Activated T-cell treated with anti-CD3 and anti-CD28 coated beads for 48 hours (primary cell): ENCODE data around the gene ARL3.
"Not testable (repeated sequence)": the region's sequence is repeated elsewhere in the genome, so short reads cannot be mapped to it uniquely, and the experiment has no call there.

Experiments used
- DNase-seq: peaks from one replicate; pipeline ENCODE4 v3.0.0-alpha.2; 2020; ENCODE audit warnings: low read depth

Gene ARL3

DNA sequence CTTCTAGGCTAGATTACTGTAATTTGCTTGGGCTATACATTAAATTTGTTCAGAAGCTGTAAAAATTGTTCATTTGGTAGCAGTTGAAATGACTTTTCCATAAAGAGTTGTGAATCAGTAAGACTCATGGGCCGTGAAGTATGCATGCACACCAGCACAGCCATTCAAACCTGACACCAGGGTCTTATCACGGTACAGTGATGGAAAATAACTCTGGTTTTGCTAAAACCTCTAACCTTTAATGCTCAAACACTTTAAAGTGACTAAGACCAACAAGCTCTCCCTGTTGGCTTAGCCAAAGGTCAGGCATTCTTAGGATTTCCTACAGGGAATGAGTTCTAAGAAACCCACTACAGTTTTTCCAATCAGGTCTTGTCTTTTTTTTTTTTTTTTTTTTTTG is 11.5 kb downstream of the ARL3 start:
- no peak for DNase-seq

GRCh38 chr10:102701796-102702195 is 12.4 kb downstream of the ARL3 start:
- DNase-seq, result no peak

DNA sequence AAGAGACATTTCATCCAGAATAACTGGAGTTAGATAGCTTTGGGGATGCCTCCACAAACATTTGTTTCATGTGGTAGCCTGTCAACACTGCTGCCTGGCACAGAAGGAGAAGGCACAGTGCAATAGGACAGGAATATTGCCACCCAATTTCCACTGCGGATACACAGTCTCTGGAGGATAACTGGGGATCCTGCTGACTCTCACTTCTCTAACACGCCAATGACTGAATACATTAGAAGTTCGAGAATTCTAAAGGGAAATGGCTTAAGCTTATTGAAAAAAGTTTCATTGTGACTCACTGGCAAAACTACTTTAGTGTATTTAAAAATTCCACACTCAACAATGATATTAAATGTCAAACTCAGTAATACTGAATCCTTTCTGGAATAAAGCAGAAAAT is 12.9 kb downstream of the ARL3 start:
- DNase-seq, result no peak

DNA sequence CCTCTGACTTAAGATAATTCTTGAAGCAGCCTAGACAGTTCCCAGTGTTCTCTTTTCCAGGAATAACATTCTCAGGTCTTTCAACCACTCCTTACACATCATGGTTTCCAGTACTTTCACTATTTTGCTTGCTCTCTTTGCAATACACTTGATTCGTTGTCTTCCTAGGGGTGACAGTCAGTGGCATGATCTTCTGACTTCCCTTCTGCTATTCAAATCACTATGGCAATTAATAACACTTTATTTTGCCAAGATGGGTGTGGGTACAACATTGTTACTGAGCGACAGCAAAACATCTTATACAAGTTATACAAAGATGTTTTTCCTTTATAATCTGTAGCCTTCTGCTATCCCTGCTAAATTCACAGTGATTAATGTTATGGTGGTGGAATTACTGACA is 15.3 kb downstream of the ARL3 start:
- no peak for DNase-seq

DNA sequence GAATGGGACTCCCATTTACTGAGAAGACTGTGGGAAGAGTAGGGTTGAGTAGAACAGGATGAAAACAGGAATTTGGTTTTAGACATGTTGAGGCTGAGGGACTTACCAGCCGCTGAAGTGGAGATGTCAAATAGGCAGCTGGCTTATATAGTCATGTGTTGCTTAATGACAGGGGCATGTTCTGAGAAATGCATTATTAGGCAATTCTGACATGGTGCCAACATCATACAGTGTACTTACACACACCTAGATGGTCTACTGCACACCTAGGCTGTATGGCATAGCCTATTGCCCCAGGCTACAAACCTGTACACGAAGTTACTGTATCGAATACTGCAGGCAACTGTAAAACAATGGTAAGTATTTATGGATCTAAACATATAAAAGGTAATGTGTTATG is 17.5 kb downstream of the ARL3 start:
- DNase-seq, result no peak

DNA sequence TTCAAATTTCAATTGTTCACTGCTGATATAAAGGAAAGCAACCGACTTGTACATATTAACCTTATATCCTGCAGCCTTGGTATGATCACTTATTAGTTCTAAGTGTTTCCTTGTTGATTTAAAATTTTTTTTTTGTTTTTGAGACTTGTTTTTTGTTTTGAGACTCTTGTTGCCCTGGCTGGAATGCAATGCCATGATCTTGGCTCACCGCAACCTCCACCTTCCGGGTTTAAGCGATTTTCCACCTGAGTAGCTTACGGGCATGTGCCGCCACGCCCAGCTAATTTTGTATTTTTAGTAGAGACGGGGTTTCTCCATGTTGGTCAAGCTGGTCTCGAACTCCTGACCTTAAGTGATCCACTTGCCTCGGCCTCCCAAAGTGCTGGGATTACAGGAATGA is 18.8 kb downstream of the ARL3 start:
- not testable (repeated sequence) for DNase-seq

GRCh38 chr10:102691285-102692066 is 22.7 kb downstream of the ARL3 start:
- DNase-seq, result no peak

DNA sequence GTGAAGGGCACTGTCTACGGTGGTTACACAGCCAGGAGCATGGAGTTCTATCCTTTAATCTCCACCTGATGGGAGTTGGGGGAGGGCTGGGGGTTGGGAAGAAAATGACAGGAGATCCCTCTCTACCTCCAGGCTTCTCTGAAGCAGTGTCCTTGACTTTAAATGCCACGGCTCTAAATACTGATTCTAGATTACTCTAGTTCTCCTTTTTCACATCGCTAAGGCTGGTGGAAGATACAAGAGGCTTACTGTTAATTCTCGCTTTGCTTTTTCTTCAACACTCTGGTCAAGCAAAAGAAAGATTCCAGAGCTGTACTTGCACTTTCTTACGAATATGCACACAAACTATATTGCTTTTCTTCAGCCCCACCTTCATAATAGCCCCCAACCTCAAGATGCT is 30.5 kb downstream of the ARL3 start:
- DNase-seq, result no peak

DNA sequence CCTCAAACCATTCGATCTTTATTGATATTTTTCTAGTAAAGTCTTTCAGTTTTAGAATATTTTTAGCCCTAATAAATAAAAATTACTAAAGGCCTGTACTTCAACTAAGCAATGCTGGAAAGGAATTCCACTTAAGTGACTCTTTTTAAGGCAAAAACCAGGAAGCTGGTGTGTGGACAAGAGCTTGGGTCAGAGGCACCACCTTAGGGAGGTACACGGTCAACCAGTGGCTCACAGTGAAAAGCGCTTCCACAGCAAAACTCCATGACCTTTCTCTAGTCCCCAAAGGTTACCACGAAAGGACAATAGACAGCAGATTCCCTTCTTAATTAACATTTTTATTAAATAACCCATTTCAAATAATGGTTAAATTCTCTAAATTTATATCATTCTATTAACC is 31.2 kb downstream of the ARL3 start:
- no peak for DNase-seq

- no peak for DNase-seq
These were observed 31.8 kb downstream of the ARL3 start for GRCh38 chr10:102682416-102682815.

DNA sequence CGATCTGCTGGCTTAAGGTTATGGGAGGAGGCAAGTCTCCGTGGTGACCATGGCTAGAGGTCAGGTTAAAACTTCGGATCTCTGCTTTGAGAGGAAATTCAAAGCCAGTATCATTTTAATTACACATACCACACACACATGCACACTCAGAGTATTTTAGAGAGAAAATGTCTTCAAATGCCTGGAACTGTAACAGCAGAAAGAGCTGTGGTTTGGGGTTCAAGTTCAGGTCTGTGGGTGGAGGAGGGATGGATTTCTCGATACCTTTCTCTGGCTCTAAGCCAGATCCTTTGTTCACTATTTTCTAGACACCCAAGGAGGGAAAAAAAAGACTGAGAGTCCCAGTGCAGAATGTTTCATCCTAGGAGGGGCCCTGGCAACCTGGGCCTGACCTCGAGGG is 32.5 kb downstream of the ARL3 start:
- DNase-seq, result no peak

GRCh38 chr10:102679596-102679995 is 34.6 kb downstream of the ARL3 start:
- no peak for DNase-seq

DNA sequence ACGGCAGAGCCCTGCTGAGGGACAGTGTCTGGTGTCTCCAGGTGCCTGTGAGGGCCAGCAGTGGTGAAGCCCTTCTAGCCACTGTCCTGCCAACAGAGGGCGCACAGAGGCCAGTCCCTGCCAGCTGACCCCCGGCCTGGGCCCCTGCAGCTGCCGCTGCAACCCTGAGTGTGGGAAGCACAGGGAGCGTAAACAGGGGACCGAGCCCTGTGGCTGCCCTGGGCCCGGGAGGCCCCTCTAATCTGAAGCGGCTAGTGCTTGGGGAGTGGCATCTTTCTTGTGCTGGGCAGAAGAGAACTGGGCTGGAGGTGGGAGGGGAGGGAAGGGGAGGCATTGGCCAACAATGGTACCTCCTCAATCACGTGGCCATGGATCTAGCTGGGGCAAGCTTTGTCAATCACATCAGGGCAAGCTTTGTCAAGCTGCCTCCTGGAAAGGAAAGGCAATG is 35.3 kb downstream of the ARL3 start:
- DNase-seq, result no peak

- DNase-seq, result no peak
These were observed 36.2 kb downstream of the ARL3 start for GRCh38 chr10:102678068-102678400.

GRCh38 chr10:102677331-102678067 is 36.7 kb downstream of the ARL3 start:
- DNase-seq, result no peak

DNA sequence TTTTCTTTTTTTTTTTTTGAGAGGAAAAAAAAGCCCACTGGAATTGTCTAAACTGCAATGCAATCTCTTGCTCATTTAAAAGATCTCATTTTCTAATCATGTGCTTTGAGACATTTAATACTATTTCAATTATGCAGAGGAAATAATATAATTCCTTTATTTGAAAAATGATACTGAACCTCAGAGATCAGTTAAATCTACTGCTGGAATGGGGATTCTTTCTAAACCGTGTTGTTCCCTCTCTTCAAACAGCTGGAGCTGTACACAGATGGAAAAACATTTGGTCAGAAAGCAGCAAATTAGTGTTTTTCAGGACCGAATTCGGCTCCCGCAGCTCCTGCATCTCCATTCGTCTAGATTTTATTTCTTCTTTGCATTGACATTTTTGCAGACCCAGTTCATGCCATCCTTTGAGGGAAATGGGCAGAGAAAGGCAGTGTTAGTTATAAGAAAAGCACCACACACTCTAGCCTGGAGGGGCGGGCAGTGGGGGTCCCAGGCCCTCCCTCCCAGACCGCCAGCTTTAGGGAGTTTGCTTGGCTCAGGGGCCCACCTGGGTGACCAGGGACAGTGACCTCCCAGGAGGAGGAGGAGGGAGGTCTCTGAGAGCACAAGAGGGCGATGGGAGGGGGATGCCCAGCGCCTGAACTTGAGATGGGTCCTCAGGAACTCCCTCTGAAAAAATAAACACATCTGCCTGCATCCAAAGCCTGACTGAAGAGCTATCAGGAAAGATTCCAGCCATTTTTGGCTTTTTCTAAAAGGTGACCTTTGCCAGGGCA is 37.5 kb downstream of the ARL3 start:
- no peak for DNase-seq

- no peak for DNase-seq
These were observed 38.3 kb downstream of the ARL3 start for GRCh38 chr10:102675666-102676533.

- no peak for DNase-seq
These were observed 39.1 kb downstream of the ARL3 start for GRCh38 chr10:102675011-102675665.

- DNase-seq, result no peak
These were observed 39.6 kb downstream of the ARL3 start for GRCh38 chr10:102674566-102674965.

DNA sequence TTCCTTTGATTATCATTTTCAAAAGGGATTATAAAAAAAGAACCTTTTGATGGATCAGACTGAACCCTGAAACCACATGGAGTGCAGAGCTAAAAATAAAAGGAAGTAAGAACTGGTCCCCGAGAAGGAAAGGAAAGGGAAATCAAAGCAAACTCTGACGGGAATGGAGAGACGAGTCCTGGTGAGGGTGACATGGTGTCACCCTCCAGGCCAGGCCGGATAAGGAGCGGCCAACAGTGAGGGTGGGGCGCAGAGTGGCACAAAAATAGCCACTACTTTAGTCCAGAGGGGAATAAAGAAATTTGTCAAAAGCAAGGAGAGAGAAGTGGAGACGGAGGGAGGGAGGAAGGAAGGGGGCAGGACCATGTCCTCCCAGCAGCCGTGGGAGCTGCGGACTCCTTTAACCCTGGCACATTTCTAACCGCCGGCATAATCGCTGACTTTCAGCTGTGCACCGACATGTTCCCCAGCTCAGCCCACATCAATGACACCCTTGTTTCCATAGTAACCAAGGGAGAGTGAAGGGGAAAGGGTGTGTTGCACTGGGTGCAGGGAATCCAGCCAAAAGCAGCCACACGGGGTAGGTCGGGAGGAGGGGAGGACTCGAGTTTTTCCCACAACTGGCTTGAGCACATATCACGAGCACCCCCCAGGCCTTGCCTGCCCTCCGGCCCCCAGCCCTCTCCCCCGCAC is 40.2 kb downstream of the ARL3 start:
- peak; percentile 37 for DNase-seq
